NCI-H2196 treated with DMSO at 0.1 percent for 48 hours (cell line): ENCODE results near the gene NCOR2.
A peak's percentile ranks its signal among the peaks of the same experiment; 100 is the strongest.

Source experiments
- DNase-seq: peaks from one replicate; lab custom pipeline; 2025; ENCODE audit not compliant: unreplicated experiment; lab: John Stamatoyannopoulos, UW

Gene NCOR2

DNA sequence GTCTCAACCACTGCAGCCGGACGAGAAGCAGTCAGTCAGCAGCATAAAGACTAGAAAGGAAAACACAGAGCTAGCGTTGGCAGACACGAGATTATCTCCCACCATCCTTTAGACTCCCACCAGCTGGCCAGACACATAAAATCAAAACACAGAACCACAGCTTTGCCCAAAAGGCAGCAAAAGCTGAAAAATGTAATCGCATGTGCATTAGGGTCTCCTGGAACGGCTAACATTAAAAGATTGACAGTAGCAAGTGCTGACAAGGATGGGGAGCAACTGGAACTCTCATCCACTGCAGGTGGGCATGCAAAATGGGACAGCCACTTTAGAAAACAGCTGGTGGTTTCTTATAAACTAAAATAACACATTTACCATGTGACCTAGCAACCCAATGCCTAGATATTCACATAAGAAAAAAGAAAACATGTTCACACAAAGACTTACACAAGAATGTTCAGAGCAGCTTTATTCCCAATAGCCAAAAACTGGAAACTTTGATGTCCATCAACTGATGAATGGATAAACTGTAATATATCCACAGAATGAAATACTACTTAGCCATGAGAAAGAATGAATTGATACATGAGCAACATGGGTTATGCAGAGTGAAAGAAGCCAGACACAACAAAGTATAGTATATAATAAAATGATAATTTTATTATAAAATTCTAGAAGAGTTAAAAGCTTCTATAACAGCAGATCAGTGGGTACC lies 37.7 kb downstream of the NCOR2 start:
- DNase-seq: no peak

DNA sequence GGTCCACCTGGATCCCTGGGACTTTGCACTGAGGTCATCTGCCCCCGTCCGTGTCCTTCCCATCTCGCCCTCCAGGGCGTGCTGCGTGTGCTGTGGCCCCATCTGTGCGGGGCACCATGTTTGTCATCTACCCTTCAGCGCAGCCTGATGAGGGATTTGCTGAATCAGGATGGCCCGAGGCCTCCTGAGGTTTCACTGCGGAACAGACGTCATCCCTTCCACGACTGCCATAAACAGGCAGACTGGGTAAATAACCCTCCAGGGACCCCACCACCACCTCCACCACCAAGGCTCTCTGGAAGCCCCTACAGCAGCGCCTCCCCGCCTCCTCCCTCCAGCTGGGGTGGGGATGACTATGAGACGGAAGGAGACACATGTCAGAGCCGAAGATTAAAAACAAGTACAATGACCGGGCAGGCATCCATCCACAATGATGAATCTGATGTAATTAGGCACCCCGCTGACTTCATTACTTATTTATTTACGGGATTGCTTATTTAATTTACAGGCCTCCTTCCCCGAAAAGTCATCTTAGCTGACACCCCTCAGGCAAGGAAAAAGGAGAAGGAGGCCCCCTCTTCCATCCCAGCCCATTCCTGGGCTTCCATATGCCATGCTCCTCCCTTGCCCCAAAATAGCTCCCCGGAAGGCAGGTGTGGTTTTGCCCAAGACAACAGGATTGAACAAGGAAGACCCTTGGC lies 39.4 kb downstream of the NCOR2 start:
- DNase-seq: no peak

GRCh38 chr12:124525927-124526692 lies 41.3 kb downstream of the NCOR2 start:
- no peak for DNase-seq

GRCh38 chr12:124525455-124525854 lies 42.0 kb downstream of the NCOR2 start:
- no peak for DNase-seq

DNA sequence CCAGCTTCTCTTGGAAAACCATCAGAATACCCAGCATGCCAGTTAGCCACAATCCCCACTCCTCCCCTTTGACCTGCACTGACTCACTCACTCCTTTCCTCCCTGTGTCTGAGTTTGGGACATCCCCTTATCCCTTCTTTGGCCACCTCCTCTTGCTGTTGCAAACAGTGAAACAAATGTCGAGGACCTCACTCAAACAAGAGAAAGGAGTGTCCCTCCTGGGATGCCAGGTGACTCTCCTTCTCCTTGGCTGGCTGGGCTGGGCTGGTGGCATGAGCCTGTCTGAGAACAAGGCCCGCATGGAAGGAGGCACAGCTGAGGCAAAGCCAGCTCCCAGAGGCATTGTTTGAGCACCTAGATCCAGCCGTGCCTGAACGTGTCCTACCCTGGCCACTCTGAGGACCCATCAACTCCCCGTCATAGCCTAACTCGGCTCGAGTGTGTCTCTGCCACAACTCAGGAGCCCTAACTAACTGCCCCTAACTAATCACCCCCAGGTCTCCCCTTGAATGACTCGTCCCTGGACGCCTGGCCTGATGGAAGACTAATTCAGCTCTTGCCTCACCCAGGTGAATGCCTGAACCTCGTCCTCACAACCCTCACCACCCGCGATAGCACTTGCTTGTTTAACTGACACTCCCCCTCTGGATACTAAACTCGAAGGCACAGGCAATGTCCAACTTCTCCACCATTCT lies 43.0 kb downstream of the NCOR2 start:
- no peak for DNase-seq

DNA sequence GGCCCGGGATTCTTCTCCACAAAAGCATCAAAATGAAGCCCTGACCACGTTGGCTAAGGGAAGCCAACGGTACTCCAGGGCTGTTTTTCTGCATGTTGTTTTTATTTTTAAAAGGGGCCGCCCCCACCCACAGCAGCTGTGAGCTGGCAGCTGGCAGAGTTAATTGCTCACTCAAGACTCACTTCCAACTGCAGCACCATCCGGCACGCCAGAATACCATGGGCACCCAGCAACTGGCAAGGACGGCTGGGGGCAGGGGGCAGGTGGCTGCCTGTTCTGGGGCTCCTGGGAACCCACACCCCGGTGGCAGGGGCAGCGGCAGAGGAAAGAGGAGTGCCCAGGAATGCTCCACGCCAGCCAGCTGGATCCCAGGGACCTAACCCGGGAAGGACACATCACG lies 44.3 kb downstream of the NCOR2 start:
- DNase-seq: no peak

DNA sequence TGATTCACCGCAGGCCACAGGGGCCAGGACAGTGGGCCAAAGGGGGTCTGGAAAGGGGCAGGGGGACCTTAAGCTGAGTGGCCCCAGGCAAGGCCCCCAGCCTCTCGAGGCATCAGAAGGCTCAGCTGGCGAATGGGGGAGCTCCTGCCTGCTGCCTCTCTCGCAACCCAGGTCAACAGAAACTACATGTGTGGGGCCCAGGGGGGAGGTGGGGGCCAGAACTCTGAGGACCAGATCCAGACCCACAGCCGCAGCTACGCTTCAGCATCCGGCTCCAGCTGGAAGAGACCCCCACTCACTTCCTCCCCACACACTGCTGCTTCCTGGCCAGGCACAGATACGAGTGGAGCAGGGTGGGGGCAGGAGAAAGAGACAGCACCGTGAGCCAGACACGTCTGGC lies 46.5 kb downstream of the NCOR2 start:
- no peak for DNase-seq

DNA sequence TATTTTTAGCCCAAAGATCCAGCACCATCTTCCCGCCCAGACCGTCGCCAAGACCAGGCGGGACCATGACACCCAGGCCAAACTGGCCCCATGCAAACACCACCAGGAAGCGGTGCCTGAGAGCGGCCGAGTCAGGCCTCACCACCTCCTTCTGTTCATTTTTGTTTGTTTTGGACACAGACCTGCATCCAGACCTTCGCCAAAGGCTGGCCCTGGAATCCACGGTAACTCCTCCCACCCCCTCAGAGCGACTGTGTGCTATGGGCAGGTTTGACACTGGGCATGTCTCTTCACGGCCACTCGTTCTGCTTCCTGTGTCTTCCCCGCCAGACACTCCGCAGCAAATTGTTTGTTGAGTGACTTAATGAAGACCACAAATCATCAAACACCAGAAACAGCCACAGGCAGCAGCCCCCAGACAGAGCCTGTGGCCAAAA lies 47.1 kb downstream of the NCOR2 start:
- peak; percentile 90 for DNase-seq

DNA sequence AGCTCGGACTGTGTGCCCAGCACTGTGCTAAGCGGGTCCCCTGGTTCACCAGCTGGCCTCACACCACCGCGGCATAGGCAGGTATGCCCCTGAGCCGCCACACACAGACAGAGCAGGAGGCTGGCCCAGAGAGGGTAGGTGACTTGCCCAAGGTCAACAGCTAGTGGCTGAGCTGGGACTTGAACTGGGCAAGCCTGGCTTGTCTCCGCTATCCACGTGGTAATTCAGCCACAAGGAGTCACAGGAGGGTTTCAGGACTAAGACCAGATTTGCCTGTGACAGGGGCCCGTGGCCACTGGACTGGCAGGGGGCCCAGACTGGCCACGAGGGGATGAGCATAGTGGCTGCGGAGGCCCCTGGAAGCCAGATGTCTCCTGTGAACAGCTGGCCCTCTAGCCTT lies 47.7 kb downstream of the NCOR2 start:
- DNase-seq: no peak

GRCh38 chr12:124518051-124518932 lies 49.1 kb downstream of the NCOR2 start:
- peak; percentile 94 for DNase-seq
